KG1 (cell line): ENCODE results near the gene SNX33.
"Not testable (repeated sequence)": the region's sequence is repeated elsewhere in the genome, so short reads cannot be mapped to it uniquely, and the experiment has no call there.

Source experiments
- DNase-seq: peaks from one replicate; lab custom pipeline; 2025; lab: John Stamatoyannopoulos, UW

Gene SNX33

DNA sequence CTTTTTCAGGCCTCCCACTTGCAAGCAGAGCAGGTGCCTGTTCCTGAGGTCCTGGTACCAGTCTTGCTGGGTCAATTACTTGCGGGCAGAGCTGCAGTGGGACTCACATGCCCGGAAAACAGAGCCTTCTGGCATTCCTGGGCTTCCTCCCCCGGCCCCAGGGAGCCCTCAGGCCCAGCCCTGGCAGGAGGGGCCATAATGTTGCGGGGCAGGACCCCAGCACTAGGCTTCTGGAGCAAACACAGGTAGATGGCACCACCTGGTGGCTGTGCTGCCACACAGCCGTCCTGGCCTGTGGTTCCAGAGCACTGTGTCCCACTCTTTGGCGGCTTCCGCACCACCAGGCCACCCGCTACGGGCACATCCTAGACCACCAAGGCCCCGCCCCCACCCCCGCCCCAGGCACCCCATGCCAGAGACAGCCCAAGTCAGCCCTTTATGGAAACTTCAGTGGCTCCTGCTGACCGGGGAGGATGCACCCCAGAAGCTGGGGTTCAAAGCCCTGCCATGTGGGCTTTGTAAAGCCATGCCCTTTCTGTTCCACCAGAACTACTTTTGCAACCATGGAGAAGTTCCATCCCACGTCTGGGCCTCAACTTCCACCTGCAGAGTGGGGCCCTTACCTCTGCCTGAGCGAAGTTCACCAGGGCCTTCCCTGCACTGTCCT lies 36.1 kb downstream of the SNX33 start:
- DNase-seq, result peak; percentile 28

DNA sequence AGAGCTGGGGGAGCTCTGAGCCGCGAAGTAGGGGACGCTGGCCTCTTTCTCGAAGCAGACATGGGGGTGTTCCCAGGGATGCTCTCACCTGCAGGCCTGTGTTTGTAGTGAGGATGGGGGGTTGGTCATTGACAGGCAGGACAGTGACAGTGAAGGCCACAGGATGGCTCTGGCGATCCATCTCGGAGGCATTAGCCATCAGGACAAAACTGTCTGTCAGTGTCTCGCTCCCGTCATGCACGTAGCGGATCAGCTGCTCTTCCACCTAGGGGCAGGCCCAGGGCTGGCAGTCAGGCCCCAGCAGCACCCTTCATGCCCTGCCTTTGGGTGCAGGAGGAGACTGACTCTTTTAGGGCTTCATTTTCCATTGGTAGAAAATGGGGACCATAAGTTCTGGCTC lies 36.9 kb downstream of the SNX33 start:
- no peak for DNase-seq

DNA sequence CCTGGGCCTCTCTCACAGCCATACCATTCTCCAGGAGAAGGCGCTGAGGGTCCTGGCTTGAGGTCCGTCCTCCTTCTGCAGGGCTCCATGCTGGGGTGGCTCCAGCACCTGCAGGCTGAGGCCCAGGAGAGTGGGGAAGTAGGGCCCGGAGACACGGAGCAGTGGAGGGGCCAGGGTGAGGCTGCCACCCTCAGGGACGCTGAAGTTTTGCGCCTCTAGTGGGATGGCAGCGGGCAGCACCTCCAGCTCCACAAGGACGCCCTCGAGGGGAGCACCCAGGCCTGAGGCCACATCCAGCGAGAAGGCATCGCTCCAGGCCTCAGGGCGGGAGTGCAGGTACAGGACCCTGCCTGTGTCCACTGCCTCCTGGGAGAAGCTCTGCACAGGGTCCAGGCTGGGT lies 37.5 kb downstream of the SNX33 start:
- DNase-seq, result no peak

DNA sequence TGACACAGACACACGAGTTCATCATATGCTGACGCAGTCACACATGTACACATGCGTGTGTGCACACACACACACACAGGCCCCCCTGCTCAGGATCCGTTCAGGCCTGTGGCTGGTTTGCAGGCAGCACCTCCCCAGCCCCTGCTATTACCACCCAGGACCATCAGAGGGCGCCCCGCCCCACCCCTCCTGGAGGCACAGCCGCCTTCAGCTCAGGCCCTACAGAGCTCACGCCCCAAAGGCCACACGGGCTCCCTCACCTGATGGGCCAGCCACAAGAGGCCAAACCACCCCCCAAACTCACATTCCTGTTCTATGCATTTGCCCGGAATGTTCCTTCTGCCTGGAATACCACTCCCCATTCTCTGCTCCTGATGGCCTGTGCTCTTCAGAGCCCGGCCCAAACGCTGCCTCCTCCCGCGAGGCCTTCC lies 38.5 kb downstream of the SNX33 start:
- DNase-seq, result peak; percentile 41

DNA sequence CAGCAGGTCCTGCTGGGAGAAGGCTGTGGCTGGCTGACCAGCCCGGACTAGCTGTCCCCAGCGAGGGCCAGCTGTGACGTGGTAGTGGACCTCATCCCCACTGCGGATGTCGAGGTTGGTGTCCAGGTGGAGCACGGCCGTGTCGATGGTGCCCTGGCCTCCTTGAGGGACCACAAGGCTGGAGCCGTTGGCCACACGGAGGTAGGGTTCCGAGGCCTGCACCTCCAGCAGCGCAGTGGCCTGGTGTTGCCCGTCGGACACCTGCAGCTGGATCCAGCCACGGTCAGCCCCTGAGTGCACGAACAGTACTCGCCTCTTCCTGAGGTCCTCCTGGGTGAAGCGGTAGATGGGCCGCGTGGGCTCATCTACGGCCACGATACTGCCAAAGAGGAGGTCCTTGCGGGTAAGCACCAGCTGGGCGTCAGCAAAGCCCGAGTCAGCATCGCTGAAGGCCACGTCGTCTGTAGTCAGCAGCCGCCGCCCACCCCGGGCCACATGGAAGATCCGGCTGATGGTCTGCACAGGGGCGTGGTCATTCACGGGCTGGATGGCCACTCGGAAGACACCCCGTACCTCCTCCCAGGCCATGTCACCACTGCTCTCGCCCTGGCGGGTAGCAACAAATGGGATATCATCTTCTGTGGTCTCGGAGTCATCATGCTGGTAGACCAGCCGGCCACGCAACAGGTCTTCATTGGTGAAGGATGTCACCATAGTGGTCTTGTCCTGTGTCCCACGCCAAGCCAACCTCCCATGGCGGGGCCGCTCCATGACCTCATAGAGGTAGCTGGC lies 40.0 kb downstream of the SNX33 start:
- DNase-seq, result no peak

DNA sequence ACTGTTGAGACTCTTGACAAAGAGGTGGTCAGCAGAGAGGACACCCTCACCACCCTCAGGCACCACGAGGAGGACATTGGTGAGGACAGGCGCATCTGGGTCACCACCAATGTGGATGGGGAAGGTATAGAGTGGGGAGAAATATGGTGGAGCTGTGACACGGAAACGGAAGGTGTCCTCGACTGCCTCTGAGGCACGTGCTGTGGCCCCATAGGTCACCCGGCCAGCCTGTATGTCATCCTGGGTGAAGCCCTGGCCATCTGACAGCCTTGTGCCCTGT lies 40.5 kb downstream of the SNX33 start:
- no peak for DNase-seq

DNA sequence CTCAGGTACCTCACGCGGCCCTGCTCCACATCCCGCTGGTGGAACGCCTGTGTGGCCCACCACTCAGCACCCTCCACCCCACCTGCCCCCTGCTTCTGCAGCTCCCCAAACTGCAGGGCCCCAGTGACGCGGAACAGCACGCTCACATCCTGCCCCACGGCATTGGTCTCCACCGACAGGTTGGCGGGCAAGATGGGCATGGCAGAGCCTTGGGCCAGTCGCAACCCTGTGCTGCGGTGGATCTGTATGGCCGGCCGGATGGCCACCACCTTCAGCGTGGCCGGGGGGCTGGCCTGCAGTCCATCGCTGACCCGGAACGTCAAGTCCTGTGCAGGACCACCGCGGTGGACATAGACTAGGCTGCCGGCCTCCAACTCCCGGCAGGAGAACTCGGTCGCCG lies 41.1 kb downstream of the SNX33 start:
- DNase-seq, result no peak

DNA sequence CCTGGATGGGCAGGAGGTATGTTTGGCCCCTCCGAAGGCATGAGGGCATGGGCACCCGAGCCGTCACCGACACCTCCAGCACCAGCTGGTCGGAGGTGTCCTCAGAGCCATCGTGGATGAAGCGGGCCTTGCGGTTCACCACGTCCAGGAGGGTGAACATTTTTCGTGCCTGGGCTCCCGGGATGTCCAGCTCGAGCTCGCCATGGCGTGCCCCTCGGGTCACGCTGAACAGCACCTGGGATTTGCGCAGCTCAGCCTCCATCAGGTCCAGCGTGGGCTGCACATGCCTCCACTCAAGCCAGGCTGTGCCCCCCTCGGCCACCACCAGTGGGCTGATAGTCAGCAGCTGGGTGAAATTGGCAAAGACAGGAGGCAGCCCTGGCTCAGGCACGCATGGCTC lies 41.7 kb downstream of the SNX33 start:
- DNase-seq, result not testable (repeated sequence)

DNA sequence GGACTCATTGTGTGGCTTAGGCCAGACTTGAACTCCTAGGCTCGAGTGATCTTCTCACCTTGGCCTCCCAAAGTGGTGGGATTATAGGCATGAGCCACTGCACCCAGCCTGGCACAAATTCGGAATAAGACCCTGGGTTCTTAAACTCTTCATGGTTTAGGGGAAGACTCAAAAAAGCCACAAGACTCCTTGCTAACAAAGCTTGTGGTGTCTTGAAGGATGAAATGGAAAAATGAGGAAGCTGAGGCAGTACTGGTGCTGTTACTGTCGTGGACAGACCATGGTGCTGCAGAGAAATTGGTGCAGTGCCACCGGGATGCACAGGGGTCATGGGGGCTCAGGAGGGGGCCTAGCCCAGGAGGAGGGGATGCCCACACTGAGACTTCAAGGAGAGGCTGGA lies 44.6 kb downstream of the SNX33 start:
- not testable (repeated sequence) for DNase-seq

DNA sequence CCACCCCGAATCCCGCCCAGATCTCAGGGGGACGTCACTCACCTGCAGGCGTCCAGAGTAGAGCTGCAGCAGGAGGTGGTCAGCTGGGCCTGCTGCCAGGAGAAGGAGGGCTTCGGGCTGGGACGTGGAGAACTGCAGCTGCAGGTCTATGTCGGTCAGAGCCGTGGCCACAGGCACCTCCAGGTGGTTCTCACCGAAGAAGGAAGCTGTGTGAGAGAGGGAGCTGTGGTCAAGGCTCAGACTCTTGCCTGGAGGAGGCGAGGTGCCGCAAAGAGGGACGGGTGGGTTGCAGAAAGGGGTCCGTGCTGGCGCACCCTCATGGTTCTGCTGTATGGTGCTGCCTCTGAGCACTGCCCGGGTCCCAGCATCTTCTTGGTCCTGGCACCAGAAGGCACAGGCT lies 45.3 kb downstream of the SNX33 start:
- not testable (repeated sequence) for DNase-seq

DNA sequence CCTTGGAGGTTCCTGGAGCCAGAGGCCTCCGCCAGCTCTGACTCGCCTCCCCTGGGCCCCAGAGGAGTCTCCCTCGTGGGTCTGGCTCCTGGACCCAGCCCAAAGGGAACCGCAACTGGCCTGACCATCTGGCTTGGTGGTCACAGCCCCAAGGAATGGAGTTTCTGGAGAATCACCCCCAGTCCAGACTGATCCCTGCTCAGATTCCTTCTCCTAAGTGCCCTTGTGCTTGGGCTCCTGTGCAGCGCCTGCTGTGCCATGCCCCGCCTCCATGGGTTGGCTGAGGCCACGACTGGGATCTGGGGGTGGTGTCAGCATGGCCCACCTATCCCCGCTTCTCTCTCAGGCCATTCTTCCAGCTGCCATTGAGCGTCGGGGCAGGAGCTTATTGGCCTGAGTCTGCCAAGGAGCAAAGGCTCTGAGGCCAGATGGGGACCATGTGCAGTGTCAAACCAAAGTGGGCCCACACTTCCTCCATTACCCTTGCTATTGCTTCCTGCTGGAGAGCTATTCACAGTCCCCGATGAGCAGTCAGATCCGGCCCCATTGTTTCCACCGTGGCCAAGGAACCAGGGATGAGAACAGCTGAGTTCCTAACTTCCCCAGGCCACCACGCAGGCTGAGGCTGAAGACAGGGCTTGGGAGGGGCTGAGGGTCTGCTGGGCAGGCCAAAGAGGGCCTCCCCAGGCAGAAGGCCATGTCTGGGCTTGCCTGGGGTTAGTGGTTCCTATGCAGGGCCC lies 46.0 kb downstream of the SNX33 start:
- peak; percentile 16 for DNase-seq

DNA sequence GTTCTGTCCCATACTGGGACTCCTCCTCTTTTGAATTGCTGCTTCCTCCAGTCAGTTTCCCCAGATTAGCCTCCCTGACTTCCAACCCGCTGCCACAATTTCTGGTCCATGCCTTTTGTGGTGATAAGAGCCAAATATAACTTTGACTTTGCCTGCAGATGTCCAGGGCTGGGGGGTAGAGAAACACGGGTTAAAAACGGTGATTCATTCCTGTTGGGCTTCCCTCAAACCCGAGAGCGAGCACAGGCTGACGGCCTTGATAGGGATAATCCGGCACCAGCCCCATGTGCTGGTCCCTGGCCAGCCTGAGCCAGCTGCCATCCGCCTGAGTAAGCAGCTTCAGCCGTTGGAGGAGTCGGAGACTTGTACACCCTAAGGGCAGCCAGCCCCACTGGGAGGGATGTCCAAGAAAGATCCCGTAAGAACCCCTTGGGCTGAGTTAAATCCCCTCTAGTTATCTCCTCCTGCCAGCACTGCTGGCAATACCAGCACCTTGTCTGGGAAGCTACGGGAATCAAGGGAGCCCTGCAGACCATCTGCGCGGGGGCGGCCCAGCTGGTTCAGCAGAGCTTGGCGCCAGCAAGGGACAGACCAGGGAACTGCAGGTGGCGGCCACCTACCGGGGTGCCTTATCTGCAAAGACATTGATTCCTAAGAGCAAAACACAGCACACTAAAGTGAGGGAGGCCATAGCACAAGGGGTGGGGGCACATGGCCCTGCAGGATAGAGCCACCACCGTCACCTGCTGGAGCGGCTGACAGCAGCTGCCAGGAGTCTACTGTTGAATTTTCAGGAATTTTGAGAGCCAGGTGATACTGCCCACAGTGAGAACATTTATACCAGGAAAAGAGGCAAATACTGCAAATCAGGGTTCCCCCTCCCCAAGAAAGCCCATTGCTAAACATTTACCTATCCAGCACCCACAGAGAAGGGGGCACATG lies 46.8 kb downstream of the SNX33 start:
- no peak for DNase-seq

DNA sequence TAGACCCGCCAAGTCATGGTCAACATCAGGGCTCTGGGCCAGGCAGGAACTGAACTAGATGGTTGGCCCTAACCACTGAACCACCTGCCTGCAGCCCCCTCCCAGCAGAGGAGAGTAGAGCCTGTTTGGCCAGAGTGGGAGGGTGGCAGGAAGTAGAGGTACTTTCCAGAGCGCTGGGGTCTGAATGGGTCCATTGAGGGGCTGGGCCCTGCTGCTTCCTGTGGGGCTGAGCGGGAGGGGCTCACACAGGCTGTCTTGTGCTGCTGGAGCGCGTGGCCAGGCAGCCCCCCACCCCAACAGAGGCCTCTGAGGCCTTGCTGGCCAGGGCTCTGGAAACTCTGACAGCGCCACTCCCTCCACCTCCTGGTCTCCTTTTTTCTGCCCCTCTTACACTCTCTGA lies 47.5 kb downstream of the SNX33 start:
- DNase-seq, result no peak

DNA sequence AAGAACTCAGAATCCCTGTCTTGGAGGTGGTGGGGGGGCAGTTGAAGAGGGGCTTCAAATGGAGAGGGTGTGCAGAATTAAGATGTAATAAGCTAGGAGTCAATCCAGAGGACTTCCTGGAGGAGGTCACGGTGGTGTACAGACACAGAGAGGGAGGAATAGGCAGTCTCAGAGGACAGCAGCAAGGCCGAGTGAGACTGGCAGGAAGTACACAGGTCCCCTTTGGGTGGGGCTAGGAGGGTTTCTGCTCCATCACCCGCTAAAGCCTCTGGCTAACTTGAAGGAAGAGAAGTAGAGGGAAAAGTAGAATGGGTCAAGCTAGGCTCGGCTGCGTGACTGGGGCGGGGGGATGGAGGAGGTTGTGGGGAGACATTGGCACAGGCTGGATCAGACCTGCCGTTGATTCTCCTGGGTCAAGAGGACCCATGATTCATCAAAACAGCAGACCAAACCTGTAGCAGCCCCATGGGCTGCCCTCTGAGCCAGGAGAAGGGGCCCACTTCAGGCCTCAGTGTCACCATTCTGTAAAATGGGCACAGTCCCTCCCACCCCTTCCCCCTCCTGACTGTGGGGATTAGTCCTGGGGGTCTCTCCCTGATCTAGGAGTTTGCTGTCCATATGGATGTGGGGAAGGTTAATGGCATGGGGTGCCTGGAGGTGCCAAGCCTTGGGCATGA lies 48.1 kb downstream of the SNX33 start:
- DNase-seq, result no peak

DNA sequence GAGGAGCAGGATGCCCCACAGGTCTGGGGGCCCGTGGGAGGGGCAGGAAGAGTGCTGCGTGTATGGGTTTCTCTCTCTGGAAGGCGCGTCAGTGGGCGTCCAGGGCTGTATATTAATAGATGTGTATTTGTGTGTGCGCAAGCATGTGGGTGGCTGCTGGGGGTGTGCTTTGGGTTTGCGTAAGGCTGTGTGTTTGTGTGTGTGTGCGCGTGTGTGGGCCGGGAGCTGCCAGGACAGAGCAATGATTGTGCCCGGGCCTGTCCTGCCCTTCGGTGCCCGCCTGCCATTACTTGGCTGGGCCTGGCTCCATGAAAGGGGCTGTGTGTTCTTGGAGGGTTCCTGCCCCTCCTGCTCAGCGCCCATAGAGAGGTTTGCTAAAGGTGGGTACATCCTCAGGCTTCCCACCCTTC lies 48.6 kb downstream of the SNX33 start:
- no peak for DNase-seq

DNA sequence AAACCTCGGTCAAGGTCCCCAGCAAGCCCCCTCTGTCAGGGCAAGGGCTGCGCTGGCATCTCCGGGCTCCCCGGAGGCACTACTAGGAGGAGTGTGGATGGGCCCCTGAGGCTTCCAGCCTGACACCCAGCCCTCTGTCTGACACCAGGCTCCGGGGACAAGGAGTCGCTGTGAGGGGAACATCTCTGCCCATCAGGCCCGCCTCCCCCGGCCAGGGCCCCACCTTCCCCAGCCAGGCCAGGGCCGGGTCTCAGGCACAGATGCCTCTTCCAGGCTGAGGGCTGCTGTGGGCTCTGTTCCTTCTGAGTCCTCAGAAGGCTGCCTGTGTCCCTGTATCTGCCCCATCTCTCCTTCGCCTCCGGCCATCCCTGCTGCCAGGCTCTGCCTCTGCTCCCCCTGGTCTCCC lies 49.1 kb downstream of the SNX33 start:
- DNase-seq, result no peak

DNA sequence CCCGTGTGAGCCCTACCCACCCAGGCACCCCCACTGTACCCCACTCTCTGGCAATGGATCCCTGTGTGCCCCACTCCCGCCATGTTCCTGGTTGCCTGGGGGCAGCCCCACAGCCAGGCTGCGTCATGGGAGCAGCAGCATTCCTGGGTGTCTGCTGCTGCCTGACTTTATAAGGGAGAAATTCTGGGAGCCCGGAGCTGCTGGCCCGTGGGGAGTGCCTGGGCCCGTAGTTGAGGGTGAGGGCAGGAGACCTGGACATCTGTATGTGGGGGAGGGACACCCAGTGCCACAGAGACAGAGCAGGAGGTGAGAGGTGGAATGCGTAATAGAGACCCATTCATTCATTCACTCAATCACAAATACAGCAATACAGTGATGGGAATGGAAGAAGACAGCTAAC lies 49.8 kb downstream of the SNX33 start:
- DNase-seq, result no peak

DNA sequence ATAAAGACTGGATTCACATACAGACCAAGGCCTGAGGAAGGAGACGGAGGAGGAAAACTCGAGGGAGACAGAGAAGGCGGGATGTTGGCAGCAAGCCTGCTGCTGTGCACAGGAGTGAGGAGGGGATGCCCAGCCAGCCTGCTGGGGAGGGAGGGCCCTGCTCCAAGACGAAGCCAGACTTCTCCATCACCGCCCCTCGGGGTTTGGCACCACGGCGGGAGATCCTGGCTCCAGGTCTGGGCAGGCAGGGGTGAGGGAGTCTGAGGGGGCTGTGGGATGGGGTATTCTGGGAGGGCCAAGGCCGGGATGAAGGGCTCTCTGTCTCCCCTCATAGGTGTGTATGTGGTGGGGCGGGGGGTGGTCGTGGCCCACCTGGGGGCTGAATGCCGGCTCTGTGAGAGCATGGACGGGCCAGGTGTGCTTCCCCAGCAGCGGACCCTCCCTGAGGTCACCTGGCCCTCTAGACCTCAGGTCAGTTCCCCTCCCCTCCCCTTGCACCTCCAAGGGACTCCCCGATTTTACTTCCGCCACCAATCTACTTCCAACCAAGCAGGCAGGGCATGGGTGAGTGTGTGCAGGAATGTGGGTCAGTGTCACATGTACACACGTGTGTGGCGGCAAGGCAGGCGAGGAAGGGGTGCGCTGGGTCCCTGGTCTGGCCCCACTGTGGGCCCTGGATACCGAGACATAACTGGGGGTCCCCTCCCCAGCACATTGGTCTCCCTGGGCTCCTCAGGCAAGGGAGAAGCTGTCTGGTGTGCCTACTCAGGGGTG lies 50.4 kb downstream of the SNX33 start:
- not testable (repeated sequence) for DNase-seq

DNA sequence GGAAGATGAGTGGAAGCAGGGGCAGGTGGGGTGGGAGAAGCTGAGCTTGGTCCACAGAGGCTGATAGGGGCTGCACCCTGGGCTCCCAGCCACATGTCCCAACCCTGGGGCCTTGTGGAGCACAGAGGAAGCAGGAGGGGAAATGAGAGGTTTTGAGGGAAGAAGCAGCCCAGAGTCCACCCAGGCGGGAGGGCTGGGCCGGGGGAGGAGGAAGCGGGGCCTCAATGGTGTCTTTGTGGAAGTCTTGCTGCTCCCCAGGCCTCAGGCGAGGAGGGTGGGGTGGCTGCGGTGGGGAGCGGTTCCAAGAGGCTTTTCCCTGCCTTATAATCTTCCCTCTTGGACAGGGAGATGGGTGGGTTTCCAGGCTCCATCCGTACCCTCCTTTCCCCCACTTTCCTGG lies 51.8 kb downstream of the SNX33 start:
- not testable (repeated sequence) for DNase-seq

DNA sequence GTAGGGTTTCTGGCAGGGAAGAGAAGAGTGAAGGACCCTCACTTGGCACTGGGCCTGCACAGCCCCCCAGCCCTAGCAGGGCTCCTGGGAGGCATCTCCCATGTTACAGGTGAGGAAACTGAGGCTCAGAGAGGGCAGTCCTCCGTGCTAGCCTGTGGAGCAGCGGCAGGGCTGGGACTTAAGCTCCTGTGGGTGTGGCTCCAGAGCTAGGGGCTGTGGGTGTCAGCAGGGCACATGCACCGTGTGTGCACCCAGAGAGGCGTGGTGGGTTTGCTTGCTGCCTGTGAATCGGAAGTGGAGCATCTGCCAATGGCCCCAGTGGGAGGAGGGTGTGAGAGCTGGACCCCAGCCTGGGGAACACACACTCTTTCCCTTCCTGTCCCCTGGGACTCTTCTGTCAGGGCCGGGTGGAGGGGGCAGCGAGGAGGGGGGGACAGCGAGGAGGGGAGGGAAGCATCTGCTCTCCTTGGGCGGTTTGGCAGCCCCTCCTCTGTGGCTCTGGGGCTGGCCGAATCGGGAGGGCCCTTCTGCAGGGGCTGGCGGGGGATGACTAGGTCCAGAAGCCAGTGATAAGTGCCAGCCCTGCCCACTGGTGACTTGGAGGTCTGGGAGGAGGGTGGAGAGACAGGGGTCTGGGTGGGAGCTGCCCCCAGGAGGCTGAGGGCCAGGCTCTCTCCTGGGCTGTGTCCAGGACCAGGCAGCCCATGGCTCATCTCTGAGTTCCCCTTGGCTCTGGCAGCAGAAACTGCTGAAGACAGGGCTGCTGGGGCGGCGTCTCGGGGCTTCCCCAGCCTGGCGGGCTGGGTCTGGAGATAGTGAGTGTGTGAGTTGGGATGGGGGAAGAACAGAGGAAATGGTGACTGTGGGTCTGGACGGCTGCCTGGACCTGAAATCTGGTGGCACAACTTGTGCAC lies 52.5 kb downstream of the SNX33 start:
- not testable (repeated sequence) for DNase-seq
